KBM-7 (cell line): ENCODE results near the gene PRKN.
A peak's percentile ranks its signal among the peaks of the same experiment; 100 is the strongest.

ENCODE experiments used
- DNase-seq: peaks from one replicate; pipeline ENCODE4 v3.0.0-alpha.2; 2015
- in situ Hi-C: fragments of 300-500 bp; cut with MboI; formaldehyde crosslinking; loops from 2 replicates; pipeline ENCODE4 v1.14.3; 2020; ENCODE audit warnings: low sequenced_read_pairs, low pct_unique_long_range_greater_than_20kb, mixed read lengths

The PRKN gene

DNA sequence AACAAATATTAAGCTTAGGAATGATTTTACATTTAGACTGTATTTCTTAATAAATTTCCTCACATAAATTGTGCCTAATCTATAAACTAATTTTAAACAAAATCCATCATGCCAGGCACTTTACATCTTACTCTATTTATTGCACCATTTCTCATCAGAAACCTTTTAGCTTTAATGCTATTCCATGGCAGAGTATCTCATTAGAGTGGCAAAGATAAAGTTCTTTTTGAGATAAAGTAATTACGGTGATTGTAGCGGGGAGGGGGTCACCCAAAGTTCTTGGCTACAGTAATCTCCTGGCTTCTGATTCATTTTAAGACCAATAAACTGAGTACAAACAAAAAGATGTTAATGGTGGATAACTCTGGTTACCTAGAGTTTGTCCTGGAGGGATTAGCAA lies 532.1 kb downstream of the PRKN start:
- no peak for DNase-seq
- in situ Hi-C loops, result no loop called here

DNA sequence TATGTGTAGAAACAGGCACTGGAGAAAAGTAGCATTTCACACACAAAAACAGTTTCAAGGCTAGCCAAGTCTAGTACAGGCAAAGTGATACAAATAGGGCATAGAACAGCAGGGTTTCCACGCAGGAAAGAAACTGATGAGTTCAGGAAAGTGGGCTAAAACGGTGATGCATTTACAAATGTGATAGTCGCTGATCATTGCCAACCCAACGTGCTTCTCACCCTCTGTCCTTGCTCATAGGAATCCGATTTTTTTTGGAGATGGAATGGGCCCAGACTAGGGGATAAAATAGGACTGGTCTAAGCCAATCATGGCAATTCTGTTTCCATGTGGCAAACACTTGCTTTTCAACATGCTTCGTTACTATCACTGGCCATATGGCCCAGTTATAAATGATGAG lies 536.6 kb downstream of the PRKN start:
- DNase-seq, result no peak
- in situ Hi-C loops, result no loop called here

DNA sequence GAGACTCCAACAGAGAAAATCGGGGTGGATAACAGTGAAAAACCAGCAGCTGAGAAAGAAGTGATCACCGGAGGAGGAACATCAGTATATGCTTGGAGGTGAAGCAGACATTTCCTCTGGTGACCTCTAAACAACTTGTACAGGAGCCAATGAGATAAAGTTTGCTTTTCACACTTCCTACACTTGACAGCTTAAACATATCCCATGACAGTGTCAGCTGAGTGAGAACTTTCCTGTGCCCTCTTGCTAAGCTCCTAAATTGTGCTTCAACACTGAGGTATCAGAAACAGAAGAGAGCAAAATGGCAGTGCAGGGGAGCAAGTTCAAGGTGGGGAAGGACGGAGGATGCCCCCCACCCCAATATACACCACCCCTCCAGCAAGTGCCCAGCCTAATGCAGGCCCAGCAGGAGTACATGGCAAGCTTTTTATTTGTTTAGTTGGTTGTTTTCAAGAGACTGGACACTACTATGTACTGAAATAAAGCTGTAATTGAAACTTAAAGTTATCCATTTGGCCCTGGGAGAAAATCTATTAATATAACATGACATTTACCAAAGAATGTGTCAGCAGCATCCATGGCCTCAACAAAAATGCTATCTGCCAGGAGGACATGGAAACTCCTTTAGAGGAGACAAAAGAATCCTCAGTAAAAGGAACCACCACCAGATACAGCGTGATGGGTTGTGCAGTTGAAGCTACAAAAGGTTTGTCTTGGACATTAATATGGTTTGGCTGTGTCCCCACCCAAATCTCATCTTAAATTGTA lies 540.2 kb downstream of the PRKN start:
- DNase-seq, result no peak
- in situ Hi-C loops, result no loop called here

DNA sequence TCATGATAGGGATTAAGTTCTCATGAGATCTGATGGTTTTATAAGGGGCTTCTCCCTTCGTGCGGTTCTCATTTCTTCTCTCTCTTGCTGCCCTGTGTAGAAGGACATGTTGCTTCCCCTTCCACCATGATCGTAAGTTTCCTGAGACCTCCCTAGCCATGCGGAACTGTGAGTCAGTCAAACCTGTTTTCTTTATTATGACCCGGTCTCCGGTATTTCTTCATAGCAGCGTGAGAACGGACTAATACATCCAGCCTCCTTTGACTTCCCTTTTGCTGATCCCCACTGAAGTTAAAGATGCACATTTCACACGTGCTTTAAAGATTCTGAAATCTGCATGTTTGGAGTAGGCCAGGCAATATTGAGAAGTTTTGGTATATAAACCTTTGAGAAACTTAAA lies 543.1 kb downstream of the PRKN start:
- no peak for DNase-seq
- in situ Hi-C loops, result no loop called here

DNA sequence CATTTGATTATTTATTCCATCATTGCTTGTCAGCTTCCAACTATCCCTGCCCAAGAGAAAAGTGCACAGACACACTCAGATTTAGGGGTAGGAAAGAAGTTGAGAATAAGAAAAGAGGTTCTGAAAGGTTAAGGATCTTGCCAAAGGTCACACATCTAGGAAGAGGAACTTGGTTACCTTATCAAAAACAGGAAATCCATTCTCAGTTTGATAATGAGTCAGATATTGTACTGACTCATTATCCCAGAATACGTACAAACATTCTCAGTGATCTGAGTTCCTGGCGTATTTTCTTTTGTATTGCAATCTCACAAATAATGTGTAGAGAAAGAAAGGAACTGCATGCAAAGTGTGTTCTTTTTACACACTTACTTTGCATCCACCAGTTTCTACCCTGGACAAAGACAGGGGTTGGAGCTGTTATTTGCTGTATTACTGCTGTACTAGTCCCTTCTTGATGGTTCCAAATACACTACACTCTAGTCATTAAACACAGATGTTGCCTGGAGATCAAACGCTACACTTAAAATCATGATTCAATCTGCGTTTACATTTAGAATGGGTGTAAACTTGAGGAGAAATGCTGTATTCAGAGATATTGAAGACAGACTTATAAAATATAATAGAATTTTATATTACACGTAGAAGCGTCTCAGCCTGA lies 545.7 kb downstream of the PRKN start:
- in situ Hi-C loops, result no loop called here

DNA sequence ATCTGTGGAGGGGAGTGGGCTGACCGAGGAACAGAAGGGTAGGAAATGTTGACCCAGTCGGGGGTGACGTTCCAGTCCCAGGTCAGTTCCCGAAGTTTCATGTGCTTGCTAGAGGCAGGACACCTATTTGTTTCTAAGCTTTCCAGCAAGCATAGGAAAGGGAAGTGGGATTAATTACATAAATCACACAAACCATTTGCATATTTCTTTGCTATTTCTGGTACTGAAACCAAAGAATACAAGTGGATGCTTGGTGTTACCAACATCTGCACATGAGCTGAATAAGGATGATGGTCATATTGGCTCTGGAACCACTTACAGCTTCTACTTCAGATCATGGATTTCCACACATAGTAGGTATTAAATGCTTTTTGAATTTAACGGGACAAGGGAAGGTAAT lies 546.5 kb downstream of the PRKN start:
- no peak for DNase-seq
- in situ Hi-C loops, result no loop called here

More for the DNA sequence above, 545.7 kb downstream of the PRKN start:
- peak; percentile 10 for DNase-seq

DNA sequence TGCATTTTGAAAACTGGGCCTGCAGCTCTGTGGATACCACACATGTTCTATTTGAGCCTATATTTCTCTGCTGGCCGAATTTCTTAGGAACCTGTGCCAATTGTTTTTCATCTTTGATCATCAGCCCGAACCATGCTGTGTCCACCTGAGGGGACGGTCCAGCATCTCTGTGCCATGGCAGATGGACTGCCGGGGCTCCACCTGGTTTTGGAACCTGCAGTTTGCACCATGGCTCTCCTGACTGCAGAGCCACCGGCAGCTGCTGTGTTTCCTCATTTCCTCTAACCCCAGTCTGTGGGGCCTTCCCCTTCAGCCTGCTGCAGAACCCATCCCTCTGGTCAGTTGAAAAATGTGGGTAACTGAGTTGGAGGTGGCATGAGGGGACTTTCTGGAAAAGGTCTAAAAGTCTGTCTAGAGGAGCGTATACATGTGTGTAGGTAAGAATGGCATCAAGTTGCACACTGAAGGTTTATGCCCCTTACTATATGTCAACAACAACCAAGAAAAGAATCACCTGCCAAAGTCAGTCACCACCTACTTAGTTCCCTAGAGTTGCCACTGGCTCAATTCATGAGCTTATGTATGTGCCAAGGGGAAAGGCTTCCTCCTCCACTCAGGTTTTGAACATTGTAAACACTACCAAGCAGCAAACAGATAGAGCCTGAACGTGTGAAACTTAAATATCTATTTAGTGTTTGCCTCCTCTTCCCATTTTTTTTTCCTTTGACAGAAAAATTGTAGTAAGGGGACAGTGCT lies 548.2 kb downstream of the PRKN start:
- in situ Hi-C loops, result no loop called here
- no peak for DNase-seq

DNA sequence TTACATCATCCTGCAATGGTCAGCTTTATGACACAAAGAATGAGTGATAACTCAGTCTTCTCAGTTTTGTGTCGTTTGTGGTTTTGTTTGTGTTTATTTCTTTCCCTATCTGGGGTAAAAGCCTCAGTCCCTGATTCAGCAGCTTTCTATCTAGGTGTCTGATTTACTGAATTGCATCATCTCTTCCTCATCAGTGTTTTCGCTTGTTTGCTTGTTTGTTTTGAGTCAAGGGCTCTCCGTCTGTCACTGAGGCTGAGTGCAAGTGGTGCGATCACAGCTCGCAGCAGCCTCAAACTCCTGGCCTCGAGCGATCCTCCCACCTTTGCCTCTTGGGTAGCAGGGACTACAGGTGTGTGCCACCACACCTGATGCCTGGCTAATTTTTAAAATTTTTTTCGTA lies 548.9 kb downstream of the PRKN start:
- in situ Hi-C loops, result no loop called here
- DNase-seq, result no peak

DNA sequence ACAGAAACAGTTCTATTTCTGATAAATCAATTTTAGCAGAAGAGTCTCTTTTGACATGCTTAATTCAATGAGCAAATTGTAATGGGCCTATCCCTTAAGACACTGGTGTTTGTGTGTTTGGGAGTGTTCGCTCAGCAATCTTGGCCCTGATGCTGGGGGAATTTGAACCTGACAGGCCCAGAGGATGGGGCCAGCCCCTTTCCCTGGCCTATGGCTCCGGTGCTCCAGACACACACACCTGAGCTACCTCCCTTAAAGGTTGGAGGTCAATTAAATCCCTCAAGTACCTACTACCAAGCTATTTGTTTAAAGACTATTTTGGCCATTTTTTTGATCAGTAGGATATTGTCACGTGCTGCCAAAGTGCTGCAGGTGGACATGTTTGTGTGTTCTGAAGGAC lies 549.3 kb downstream of the PRKN start:
- in situ Hi-C loops, result no loop called here
- DNase-seq, result no peak

DNA sequence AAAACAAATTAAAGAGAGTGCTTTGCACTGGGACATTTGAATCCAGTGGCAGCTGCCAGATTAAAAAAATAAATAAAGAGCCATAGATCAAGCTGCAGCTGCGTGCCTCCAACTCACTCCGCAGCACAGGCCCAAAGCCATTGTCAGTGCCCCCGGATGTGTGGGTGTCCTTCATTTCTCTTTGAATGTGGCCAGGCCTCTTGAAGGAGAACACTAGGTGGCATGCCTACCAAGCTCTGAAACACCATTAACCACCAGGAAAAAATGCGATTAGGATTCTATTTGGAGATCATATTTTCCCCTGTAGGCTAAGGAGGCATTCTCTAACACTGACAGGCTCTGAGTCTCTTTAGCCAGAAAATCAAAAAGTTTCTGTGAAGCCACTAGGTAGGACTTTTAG lies 549.8 kb downstream of the PRKN start:
- in situ Hi-C loops, result no loop called here
- no peak for DNase-seq

DNA sequence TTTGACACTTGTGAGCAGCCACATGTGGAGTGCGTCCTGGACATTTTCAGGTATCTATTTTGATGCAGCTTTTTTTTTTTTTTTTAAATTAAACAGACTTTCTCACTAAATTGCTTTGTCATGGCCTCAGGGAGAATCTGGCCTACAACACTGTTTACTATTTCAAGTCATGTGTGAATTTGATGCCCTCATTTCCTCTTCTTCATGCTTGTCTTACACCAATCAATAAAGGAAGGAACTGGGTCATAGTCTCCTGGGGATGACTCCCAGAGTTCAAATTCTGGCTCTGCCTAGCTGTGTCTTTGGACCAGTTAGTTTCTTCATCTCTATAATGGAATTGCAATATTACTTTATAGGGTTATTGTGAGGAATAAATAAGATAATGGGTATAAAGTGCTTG lies 554.1 kb downstream of the PRKN start:
- no peak for DNase-seq
- in situ Hi-C loops, result no loop called here

DNA sequence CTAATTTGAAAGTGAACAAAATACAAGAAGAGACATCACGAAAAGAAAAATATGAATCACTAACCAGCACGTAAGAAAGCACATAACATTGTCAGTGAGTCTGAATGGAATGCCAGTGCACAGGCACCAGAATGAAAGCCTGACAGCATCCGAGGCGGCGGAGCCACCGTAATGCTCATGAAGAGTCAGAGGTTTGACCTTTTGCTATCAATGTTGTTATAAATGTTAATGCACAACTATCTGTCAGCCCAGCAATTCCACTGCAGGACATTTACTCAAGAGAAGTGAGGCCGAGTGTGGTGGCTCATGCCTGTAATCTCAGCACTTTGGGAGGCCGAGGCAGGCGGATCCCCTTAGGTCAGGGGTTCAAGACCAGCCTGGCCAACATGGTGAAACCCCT lies 562.1 kb downstream of the PRKN start:
- in situ Hi-C loops, result no loop called here
- no peak for DNase-seq

DNA sequence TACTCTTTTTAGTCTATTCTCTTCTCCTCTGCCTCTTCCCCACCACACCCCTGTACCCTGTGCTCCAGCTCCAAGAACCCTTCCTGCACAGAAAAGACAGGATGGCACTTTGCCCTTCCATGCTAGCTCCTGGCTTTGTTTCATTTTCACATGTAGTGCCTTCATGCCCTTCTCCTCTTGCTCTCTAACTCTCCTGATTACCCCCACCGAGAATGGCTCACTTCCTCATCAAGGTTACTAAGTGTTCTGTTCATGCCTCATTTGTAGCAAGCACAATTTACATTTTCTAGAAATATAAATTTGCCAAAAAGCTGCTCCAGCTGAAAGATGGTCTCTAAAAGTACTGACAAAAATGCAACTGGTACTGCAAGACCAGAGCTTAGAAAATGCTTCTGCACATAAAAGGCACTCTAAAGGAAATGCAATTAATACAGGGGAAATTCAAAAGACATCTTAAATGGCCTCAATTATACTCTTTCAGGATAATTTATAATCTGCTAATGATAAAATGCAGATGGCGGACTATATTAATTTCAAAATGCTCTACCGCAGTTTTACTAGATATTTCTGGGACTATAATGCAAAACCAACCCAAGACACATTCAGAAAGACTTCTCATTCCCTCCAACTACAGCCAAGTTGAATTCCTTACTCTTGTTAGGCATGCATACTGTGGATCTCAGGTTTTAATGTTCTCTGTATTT lies 570.2 kb downstream of the PRKN start:
- no peak for DNase-seq
- in situ Hi-C loops, result no loop called here

DNA sequence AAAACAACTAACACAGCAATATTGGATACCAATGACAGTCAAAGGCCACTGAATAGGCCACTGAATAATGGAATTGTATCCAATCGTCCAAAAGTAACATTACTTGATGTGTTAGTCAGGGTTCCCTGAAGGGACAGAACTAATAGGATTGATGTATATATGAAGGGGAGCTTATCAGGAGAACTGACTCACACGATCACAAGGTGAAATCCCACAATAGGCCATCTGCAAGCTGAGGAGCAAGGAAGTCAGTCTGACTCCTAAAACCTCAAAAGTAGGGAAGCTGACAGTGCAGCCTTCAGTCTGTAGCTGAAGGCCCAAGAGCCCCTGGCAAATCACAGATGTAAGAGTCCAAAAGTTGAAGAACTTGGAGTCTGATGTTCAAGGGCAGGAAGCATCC lies 571.4 kb downstream of the PRKN start:
- no peak for DNase-seq
- in situ Hi-C loops, result no loop called here

DNA sequence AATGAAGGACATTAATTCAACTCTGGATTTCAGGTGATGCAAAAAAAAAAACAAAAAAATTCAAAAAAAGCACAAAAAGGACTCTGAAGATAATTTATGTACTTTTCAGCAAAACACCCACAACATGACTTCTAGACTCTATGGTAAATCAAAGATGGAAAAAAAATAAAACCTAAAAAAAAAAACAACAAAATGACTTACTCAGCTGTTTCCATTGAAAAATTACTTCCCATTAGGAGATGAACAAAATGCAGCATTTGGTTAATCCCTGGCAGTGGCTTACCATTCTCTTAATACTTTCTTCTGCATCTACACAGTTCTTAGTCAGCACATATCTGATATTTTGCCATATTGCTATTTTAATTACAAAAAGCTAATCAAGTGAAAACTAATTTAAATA lies 572.6 kb downstream of the PRKN start:
- in situ Hi-C loops, result no loop called here
- no peak for DNase-seq

DNA sequence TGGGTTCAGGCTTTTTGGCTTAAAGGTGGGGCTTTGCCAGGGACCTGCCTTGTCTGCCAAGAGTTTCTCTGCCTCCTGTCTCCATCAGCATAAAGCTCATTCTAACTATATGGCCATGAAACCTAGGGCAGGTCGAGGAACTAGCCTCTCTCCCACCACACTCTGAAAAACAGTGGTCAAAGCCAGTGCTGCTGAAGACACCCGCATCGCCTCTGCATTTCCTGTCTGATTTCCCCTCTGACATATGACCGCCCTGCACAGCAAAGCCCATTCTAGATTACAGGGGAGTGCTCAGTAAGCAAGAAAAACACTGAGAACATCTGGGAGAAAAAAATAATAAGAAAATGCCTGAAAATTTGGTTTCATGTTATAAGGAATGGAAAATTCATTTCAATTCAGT lies 573.6 kb downstream of the PRKN start:
- no peak for DNase-seq
- in situ Hi-C loops, result no loop called here

DNA sequence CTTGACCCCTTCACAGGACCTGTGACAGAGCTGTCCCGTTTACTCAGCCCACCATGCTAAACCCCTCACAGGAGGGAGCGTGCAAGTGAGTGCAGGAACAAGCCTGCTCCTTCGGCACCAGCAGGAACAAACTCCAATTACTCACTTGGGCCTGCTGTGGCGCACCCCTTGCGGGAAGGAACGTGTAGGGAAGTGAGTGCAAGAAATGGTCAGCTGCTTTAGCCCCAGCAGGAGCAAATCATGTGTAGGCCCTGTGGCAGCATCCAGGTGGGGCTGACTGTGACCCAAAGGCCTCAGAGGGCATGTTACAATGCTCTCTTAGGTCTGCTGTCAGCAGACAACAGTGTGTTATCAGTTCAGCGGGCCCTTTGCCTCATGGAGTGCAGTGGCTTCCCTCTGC lies 574.4 kb downstream of the PRKN start:
- in situ Hi-C loops, result no loop called here
- DNase-seq, result no peak

DNA sequence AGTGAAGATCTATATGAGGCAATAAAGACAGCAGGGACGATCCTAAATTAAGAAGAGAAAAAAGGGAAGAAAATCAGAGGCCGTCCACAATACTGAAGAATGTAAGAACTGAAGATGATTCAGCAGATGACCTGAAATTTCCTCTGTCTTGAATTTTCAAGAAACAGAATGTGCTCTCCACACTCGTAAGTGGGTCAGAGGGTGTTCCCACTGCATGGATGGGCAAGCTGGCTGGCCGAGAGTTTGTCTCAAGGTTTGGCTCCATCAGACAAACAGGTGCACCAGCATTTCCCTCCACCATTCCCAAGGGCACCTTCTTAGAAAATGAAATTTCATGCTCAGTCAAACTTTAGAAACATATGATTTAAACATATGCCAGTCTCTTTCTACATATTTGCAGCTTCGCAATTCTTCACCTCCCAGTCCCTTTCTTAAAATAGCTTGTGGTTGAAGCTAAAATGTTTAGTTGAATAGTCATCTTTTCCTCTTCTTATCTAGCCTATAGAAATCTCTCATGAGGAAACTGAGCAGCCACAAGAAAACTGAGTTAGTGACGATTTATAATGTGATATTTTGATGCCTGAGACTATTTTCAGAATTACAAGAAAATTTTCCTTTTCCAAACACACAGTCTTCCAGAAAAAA lies 576.4 kb downstream of the PRKN start:
- DNase-seq, result no peak
- in situ Hi-C loops, result no loop called here

DNA sequence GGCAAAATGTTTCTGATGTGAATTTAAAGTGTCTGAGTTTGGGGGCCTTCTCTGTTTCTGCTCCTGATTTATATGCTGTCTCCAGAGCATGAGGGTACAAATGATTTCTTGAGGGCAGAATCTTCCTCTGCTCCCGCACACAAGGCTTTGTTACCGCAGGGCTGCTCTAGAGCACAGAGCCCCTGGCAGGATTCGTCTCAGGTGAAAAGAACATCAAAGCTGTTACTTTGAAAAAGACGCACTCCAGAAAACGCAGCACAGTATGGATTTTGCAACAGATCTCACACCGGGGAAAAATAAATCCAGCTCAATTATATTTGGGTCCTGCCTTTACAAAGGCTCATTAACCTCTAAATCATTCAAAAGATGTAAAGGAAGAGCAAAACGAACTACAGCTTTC lies 577.3 kb downstream of the PRKN start:
- DNase-seq, result no peak
- in situ Hi-C loops, result no loop called here
